Measurements from ENCODE around the gene METTL9. TPM values are rescaled to one million over a fixed set of nuclear protein-coding genes. Genes with fewer than 3 reads are reported as not detected.
A peak's percentile ranks its signal among the peaks of the same experiment; 100 is the strongest.

The METTL9 gene
- total RNA-seq, 2 experiments from 2014 or later, result 120 to 121 TPM

DNA sequence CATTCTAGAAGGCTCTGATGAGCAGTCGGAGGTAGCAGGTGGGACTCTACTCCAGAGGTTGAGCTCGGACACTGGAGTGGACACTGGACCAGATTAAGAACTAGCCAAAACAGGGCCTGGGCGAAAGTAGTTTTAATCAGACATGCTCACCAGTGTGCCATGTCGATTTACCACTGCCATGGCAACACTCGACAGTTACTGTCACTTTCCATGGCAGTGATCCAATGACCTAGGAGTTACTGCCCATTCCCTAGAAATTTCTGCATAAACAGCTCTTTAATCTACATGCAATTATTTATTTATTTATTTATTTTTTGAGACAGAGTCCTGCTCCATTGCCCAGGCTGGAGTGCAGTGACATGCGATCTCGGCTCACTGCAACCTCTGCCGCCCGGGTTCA is 7.2 kb upstream of the METTL9 start:
- Histone ChIP-seq H3K4me3 (ENCODE audit: low read depth, low read length, poor library complexity, severe bottlenecking) (no peak overlapping the region), H3K4me1 (ENCODE audit: insufficient read depth, low read length, poor library complexity, severe bottlenecking) (peaks cover 50% of the 10 kb centered on the region), H4K20me1 (ENCODE audit: insufficient read depth, low read length) (no peaks in the 10 kb centered on the region), H3K36me3 (ENCODE audit: insufficient read depth, low read length) (no peaks in the 10 kb centered on the region), H3K9me3 (ENCODE audit: low read length) (no peaks in the 10 kb centered on the region), H3K27ac (ENCODE audit: low read depth, low read length, poor library complexity, severe bottlenecking) (no peak overlapping the region), H3K4me2 (ENCODE audit: low read length) (no peak overlapping the region), H3K9me2 (ENCODE audit: insufficient read depth, low read length) (no peaks in the 10 kb centered on the region), H2AFZ (ENCODE audit: low read length) (no peak overlapping the region), H3K79me2 (ENCODE audit: insufficient read depth, low read depth, low read length) (no peaks in the 10 kb centered on the region)
- POLR2A ChIA-PET, result interaction anchor here (0.7 to 1.2 kb wide), 2 partner anchors 20 to 120 kb away, joined by 3 read pairs; no protein-coding TSS in a partner anchor
- intact Hi-C loops (cut with micrococcal nuclease; ENCODE audit: unreplicated experiment), result no loop called here
- TF ChIP-seq, protein P1, sequence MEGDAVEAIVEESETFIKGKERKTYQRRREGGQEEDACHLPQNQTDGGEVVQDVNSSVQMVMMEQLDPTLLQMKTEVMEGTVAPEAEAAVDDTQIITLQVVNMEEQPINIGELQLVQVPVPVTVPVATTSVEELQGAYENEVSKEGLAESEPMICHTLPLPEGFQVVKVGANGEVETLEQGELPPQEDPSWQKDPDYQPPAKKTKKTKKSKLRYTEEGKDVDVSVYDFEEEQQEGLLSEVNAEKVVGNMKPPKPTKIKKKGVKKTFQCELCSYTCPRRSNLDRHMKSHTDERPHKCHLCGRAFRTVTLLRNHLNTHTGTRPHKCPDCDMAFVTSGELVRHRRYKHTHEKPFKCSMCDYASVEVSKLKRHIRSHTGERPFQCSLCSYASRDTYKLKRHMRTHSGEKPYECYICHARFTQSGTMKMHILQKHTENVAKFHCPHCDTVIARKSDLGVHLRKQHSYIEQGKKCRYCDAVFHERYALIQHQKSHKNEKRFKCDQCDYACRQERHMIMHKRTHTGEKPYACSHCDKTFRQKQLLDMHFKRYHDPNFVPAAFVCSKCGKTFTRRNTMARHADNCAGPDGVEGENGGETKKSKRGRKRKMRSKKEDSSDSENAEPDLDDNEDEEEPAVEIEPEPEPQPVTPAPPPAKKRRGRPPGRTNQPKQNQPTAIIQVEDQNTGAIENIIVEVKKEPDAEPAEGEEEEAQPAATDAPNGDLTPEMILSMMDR (conservative IDR thresholded peaks at IDR 0.05; ENCODE audit: low read length), result no peak
- TF ChIP-seq EZH2phosphoT487 (IDR thresholded peaks at IDR 0.05; ENCODE audit: borderline replicate concordance, low read depth, low read length), result no peak
- CTCF ChIA-PET (ENCODE audit: unreplicated experiment), result no interaction called here
- no TSS peak for BruUV-seq (replicated peaks)
- no peak for DNase-seq (ENCODE audit: low spot score)

DNA sequence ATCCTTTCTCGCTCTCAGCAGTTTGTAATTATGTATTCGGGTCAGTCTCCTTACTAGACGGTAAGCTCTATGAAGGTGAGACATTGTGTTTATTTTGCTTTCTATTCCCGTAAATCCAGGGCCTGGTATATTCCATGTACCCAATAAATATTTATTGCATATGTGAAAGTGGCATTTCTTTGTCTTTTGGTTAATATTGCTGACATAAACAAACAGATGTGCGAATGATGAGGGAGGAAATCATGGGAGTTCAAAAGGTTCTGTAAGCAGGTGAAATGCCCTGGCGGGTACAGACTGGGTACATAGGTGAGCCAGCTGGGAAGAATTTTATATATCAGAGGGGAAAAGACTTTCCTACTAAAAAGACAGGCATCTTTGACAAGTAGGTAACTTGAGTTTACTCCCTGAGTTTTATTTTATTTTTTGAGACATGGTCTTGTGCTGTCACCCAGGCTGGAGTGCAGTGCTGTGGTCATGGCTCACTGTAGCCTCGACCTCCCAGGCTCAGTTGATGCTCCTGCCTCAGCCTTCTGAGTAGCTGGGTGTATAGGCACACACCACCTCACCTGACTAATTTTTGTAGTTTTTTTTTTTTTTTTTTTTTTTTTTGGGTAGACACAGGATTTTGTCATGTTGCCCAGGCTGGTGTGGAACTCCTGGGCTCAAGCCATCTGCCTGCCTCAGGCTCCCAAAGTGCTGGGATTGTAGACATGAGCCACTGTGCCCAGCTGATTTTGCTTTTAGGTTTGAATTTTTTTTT is 5.7 kb upstream of the METTL9 start:
- ChIA-PET CTCF (ENCODE audit: unreplicated experiment) (no interaction called here), POLR2A (interaction anchor here (0.7 to 3.0 kb wide), 4 partner anchors 9 to 49 kb away, joined by 3 to 10 read pairs (median 5); no protein-coding TSS in a partner anchor)
- Histone ChIP-seq H3K36me3 (ENCODE audit: insufficient read depth, low read length) (no peaks in the 10 kb centered on the region), H3K4me2 (ENCODE audit: low read length) (no peak overlapping the region), H4K20me1 (ENCODE audit: insufficient read depth, low read length) (no peaks in the 10 kb centered on the region), H3K9me3 (ENCODE audit: low read length) (no peaks in the 10 kb centered on the region), H3K79me2 (ENCODE audit: insufficient read depth, low read depth, low read length) (no peaks in the 10 kb centered on the region; the same call in 1 of the 2 replicates), H2AFZ (ENCODE audit: low read length) (no peak overlapping the region; the same call in 1 of the 2 replicates), H3K4me3 (ENCODE audit: low read depth, low read length, poor library complexity, severe bottlenecking) (no peak overlapping the region), H3K9me2 (ENCODE audit: insufficient read depth, low read length) (no peaks in the 10 kb centered on the region), H3K4me1 (ENCODE audit: insufficient read depth, low read length, poor library complexity, severe bottlenecking) (peaks cover 65% of the 10 kb centered on the region), H3K27ac (ENCODE audit: low read depth, low read length, poor library complexity, severe bottlenecking) (no peak overlapping the region)
- intact Hi-C loops (cut with micrococcal nuclease; ENCODE audit: unreplicated experiment), result no loop called here
- BruUV-seq (replicated peaks), result no TSS peak
- TF ChIP-seq EZH2phosphoT487 (IDR thresholded peaks at IDR 0.05; ENCODE audit: borderline replicate concordance, low read depth, low read length), result no peak
- TF ChIP-seq, protein P1 (conservative IDR thresholded peaks at IDR 0.05; ENCODE audit: low read length), result no peak
- DNase-seq (ENCODE audit: low spot score), result no peak

GRCh38 chr16:21597561-21598030 is 1.8 kb upstream of the METTL9 start:
- H3K4me3 ChIP-seq (ENCODE audit: low read depth, low read length, poor library complexity, severe bottlenecking), result peak overlapping the region; percentile 49
- H3K4me2 ChIP-seq (ENCODE audit: low read length), result peak overlapping the region; percentile 98
- H3K36me3 ChIP-seq (ENCODE audit: insufficient read depth, low read length), result peaks cover under 1% of the 10 kb centered on the region; the same call in 1 of the 2 replicates
- TF ChIP-seq, protein P1 (conservative IDR thresholded peaks at IDR 0.05; ENCODE audit: low read length), result no peak
- TF ChIP-seq EZH2phosphoT487 (IDR thresholded peaks at IDR 0.05; ENCODE audit: borderline replicate concordance, low read depth, low read length), result no peak
- intact Hi-C loops (cut with micrococcal nuclease; ENCODE audit: unreplicated experiment), result loop anchor here (2.0 kb wide), 1 partner anchor 47 kb away; no protein-coding TSS in a partner anchor
- H3K9me2 ChIP-seq (ENCODE audit: insufficient read depth, low read length), result no peaks in the 10 kb centered on the region
- CTCF ChIA-PET (ENCODE audit: unreplicated experiment), result no interaction called here
- H3K79me2 ChIP-seq (ENCODE audit: insufficient read depth, low read depth, low read length), result peaks cover 27% of the 10 kb centered on the region
- no peaks in the 10 kb centered on the region for H3K9me3 ChIP-seq (ENCODE audit: low read length)
- POLR2A ChIA-PET, result interaction anchor here (0.6 to 2.1 kb wide), 4 partner anchors 10 to 49 kb away, joined by 3 to 5 read pairs (median 4); no protein-coding TSS in a partner anchor
- peak overlapping the region; percentile 91 for H2AFZ ChIP-seq (ENCODE audit: low read length)
- peaks cover 69% of the 10 kb centered on the region for H3K4me1 ChIP-seq (ENCODE audit: insufficient read depth, low read length, poor library complexity, severe bottlenecking)
- H3K27ac ChIP-seq (ENCODE audit: low read depth, low read length, poor library complexity, severe bottlenecking), result peak overlapping the region; percentile 79
- peaks cover 14% of the 10 kb centered on the region for H4K20me1 ChIP-seq (ENCODE audit: insufficient read depth, low read length)
- DNase-seq (ENCODE audit: low spot score), result peak; percentile 39
- no TSS peak for BruUV-seq (replicated peaks)
